ENCODE results near the gene NARF.
"Not testable (repeated sequence)": the region's sequence is repeated elsewhere in the genome, so short reads cannot be mapped to it uniquely, and the experiment has no call there.

Gene NARF

GRCh38 chr17:82528484-82529265, 70.1 kb downstream of the NARF start:
- DNase-seq (ENCODE audit: insufficient read length, low spot score) (peak; percentile 59), FAIRE-seq (no peak)

- no peak for FAIRE-seq
These were observed 71.4 kb downstream of the NARF start for GRCh38 chr17:82529914-82530300.

GRCh38 chr17:82531431-82531881, 72.9 kb downstream of the NARF start:
- FAIRE-seq: no peak
- DNase-seq (ENCODE audit: insufficient read length, low spot score): no peak

More at GRCh38 chr17:82529914-82530300, 71.4 kb downstream of the NARF start:
- DNase-seq (ENCODE audit: insufficient read length, low spot score): no peak

GRCh38 chr17:82534401-82534812, 75.9 kb downstream of the NARF start:
- DNase-seq (ENCODE audit: insufficient read length, low spot score) (no peak), FAIRE-seq (no peak)

GRCh38 chr17:82536512-82537201, 78.1 kb downstream of the NARF start:
- DNase-seq (ENCODE audit: insufficient read length, low spot score) (no peak), FAIRE-seq (no peak)

GRCh38 chr17:82537228-82537627, 78.7 kb downstream of the NARF start:
- FAIRE-seq; DNase-seq (ENCODE audit: insufficient read length, low spot score): not testable (repeated sequence)

- not testable (repeated sequence) for FAIRE-seq; DNase-seq (ENCODE audit: insufficient read length, low spot score)
These were observed 80.5 kb downstream of the NARF start for GRCh38 chr17:82539076-82539475.
